ENCODE measurements around the gene FAM78B. TPM values are rescaled to one million over a fixed set of nuclear protein-coding genes. Genes with fewer than 3 reads are reported as not detected.

Gene FAM78B
- total RNA-seq, 2 donors from 2014 or later, result 3.7 to 11.0 TPM

DNA sequence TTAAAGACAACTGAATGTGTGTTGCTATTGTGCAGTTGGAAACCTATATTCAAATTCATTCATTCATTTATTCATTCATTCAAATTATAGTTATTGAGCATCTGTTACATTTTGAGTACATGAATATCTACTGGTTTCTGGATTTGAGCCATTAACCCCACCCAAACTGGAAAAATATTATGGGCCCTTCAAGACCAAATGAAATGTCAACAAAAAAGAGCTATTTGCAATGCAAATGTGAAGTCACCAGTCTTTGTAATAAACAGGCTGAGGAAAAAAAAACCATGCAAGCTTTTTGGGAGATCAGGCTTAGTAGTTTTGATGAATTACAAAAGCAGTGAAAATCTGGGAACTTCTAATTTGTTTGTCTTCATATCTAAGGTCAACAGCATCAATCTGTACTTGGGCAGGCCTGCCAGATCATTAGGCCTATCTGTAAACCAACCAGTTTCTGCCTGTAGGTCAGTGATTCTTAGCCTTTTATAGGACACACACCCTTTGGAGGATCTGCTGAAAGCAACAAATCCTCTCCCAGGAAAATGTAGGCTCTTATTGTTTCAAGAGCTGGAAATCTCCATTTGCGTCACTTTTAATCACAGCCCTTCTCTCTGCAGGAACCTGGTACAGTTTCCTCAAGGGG, 134.7 kb downstream of the FAM78B start:
- intact Hi-C loops (cut with DNase I), result no loop called here
- DNase-seq (ENCODE audit: low spot score), result no peak
- H3K27ac ChIP-seq, result no peak overlapping the region
- TF ChIP-seq POLR2A (IDR thresholded peaks at IDR 0.05) (no peak), POLR2AphosphoS5 (IDR thresholded peaks at IDR 0.05) (no peak), CTCF (IDR thresholded peaks at IDR 0.05) (no peak)
- no peaks in the 10 kb centered on the region for H3K9me3 ChIP-seq
- no peaks in the 10 kb centered on the region for H3K4me1 ChIP-seq (replicated peaks)
- no peaks in the 10 kb centered on the region for H3K36me3 ChIP-seq
- H3K4me3 ChIP-seq, result no peak overlapping the region
- H3K27me3 ChIP-seq (replicated peaks; ENCODE audit: insufficient read depth), result no peaks in the 10 kb centered on the region
- 96% methylated on average over 1 of the region's 1 CpG for WGBS

GRCh38 chr1:166029196-166029945, 137.4 kb downstream of the FAM78B start:
- H3K4me3 ChIP-seq, result no peak overlapping the region
- H3K4me1 ChIP-seq (replicated peaks), result no peaks in the 10 kb centered on the region
- intact Hi-C loops (cut with DNase I), result no loop called here
- H3K27me3 ChIP-seq (replicated peaks; ENCODE audit: insufficient read depth), result no peaks in the 10 kb centered on the region
- H3K27ac ChIP-seq, result no peak overlapping the region
- DNase-seq (ENCODE audit: low spot score), result no peak
- 67% methylated on average over 4 of the region's 4 CpGs for WGBS
- no peak for TF ChIP-seq POLR2AphosphoS5 (IDR thresholded peaks at IDR 0.05)
- TF ChIP-seq POLR2A (IDR thresholded peaks at IDR 0.05), result no peak
- no peak for TF ChIP-seq CTCF (IDR thresholded peaks at IDR 0.05)
- H3K9me3 ChIP-seq, result no peaks in the 10 kb centered on the region
- H3K36me3 ChIP-seq, result no peaks in the 10 kb centered on the region

DNA sequence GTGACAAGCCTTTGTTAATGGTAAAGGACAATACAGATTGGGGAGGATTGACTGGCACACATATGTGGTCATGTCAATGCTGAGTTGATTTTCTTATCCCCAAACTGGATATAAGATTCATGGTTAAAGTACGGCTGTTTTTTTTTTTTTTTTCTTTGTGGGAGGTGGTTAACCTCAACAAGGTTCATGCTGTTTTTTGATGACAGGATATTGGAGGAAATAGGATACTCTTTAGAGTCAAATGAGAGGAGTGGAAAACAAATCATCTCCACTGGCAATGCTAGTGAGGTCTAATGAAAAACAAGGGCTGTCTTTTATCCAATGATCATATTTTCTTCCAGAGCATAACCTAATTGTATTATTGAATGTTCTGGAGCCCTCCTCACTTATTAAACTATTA, 140.2 kb downstream of the FAM78B start:
- WGBS, result 81% methylated on average over 1 of the region's 1 CpG
- no peaks in the 10 kb centered on the region for H3K27me3 ChIP-seq (replicated peaks; ENCODE audit: insufficient read depth)
- H3K36me3 ChIP-seq, result no peaks in the 10 kb centered on the region
- no peak for DNase-seq (ENCODE audit: low spot score)
- H3K4me1 ChIP-seq (replicated peaks), result no peaks in the 10 kb centered on the region
- no peaks in the 10 kb centered on the region for H3K9me3 ChIP-seq
- TF ChIP-seq CTCF (IDR thresholded peaks at IDR 0.05) (no peak), POLR2AphosphoS5 (IDR thresholded peaks at IDR 0.05) (no peak), POLR2A (IDR thresholded peaks at IDR 0.05) (no peak)
- intact Hi-C loops (cut with DNase I), result no loop called here
- H3K27ac ChIP-seq, result no peak overlapping the region
- H3K4me3 ChIP-seq, result no peak overlapping the region

DNA sequence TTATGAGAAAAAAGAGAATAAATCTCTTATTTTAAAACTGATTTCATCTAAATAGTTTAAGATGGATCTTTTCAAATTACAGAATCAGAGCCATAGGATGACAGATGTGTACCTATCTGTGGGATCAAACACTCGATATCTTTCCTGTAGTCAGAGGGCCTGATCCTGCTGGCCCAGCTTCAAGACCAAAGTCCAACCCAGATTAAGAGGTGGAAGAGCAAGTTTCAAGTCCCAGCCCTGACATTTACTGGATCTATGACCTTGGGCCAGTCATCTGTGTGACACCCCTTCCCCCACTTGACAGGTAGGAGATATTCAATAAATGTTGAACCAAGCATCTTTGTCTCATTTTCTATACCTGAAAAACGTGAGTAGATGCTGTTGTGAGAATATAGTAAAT, 140.7 kb downstream of the FAM78B start:
- Histone ChIP-seq H3K27me3 (replicated peaks; ENCODE audit: insufficient read depth) (no peaks in the 10 kb centered on the region), H3K4me3 (no peak overlapping the region), H3K4me1 (replicated peaks) (no peaks in the 10 kb centered on the region), H3K27ac (no peak overlapping the region), H3K9me3 (no peaks in the 10 kb centered on the region), H3K36me3 (no peaks in the 10 kb centered on the region)
- TF ChIP-seq CTCF (IDR thresholded peaks at IDR 0.05) (no peak), POLR2AphosphoS5 (IDR thresholded peaks at IDR 0.05) (no peak), POLR2A (IDR thresholded peaks at IDR 0.05) (no peak)
- intact Hi-C loops (cut with DNase I), result no loop called here
- 51% methylated on average over 2 of the region's 2 CpGs for WGBS
- DNase-seq (ENCODE audit: low spot score), result no peak

DNA sequence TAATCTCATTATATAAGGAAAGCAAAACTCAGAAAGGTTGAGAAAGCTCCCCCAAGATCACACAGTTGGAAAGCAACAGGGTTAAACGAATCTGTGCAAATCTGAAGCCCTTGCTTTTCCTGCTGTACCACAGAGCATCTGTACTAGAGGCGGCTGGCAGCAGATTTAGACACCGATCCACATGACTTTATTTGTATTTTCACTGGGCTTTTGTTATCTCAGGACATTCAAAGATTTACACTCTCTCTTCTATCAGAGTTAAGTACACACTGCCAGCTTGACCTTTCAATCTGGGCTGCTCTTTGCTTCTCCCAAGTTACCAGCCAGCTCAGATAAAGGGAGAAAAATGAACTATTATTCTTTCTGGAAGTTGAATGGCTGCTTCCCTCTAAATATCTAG, 146.6 kb downstream of the FAM78B start:
- H3K4me1 ChIP-seq (replicated peaks), result no peaks in the 10 kb centered on the region
- 22% methylated on average over 3 of the region's 3 CpGs for WGBS
- intact Hi-C loops (cut with DNase I), result no loop called here
- DNase-seq (ENCODE audit: low spot score), result no peak
- H3K27ac ChIP-seq, result no peak overlapping the region
- no peak overlapping the region for H3K4me3 ChIP-seq
- no peaks in the 10 kb centered on the region for H3K36me3 ChIP-seq
- TF ChIP-seq POLR2AphosphoS5 (IDR thresholded peaks at IDR 0.05) (no peak), CTCF (IDR thresholded peaks at IDR 0.05) (no peak), POLR2A (IDR thresholded peaks at IDR 0.05) (no peak)
- H3K9me3 ChIP-seq, result no peaks in the 10 kb centered on the region
- H3K27me3 ChIP-seq (replicated peaks; ENCODE audit: insufficient read depth), result no peaks in the 10 kb centered on the region
